HepG2 (cell line): ENCODE results near the gene RESP18. TPM values are rescaled to one million over a fixed set of nuclear protein-coding genes. Genes with fewer than 3 reads are reported as not detected.

Experiments
- CERS6 ChIP-seq: sonication (generic); formaldehyde crosslinking; IDR thresholded peaks from 2 replicates; pipeline ENCODE4 v1.5.0; 2020; ENCODE audit warnings: missing genetic modification reagents
- CREM ChIP-seq, 2 experiments: sonication (generic) in 1 of 2; formaldehyde crosslinking in 1 of 2; IDR thresholded peaks; 2 replicates each; pipeline versions ENCODE4 v1.4.0 to v1.6.1; 2016 to 2020; ENCODE audit warnings: antibody characterized with exemption in 1 of 2, mild to moderate bottlenecking in 1 of 2, missing genetic modification reagents in 1 of 2
- KIAA2018 ChIP-seq: sonication (generic); formaldehyde crosslinking; IDR thresholded peaks from 2 replicates; pipeline ENCODE4 v1.5.0; 2020; ENCODE audit warnings: mild to moderate bottlenecking, missing genetic modification reagents, borderline replicate concordance
- ZBTB49 ChIP-seq: sonication (generic); formaldehyde crosslinking; IDR thresholded peaks from 2 replicates; pipeline ENCODE4 v1.4.0; 2020; ENCODE audit warnings: missing genetic modification reagents, borderline replicate concordance
- ZFP36 ChIP-seq: fragments of 150-350 bp; IDR thresholded peaks from 2 replicates; pipeline ENCODE4 v1.6.1; 2018; ENCODE audit warnings: borderline replicate concordance, low read length, low read depth; ENCODE audit not compliant: partially characterized antibody
- ZNF33B ChIP-seq: sonication (generic); formaldehyde crosslinking; IDR thresholded peaks from 2 replicates; pipeline ENCODE4 v1.5.1; 2020; ENCODE audit warnings: mild to moderate bottlenecking, missing genetic modification reagents
- ZNF687 ChIP-seq: sonication (generic); formaldehyde crosslinking; IDR thresholded peaks from 2 replicates; pipeline ENCODE4 v1.5.1; 2020; ENCODE audit warnings: mild to moderate bottlenecking, missing genetic modification reagents, moderate library complexity
- ZNF724P ChIP-seq: sonication (generic); formaldehyde crosslinking; IDR thresholded peaks from 2 replicates; pipeline ENCODE4 v1.8.0; 2022; ENCODE audit warnings: missing genetic modification reagents, borderline replicate concordance
- polyA plus RNA-seq, 8 experiments: library from polyadenylated mRNA; depleted of rRNA in 3 of 8; stranded (reverse) in 7 of 8; unstranded in 1 of 8; fragments of >200 nt; fragmentation: Illumina TruSeq in 4 of 8; extraction: Trizol in 4 of 8; gene quantifications; 2 replicates each; pipeline versions ENCODE4 v1.2.1 to v1.2.3, GENCODE V29; 2011 to 2016; ENCODE audit warnings: low read depth in 4 of 8, missing spikeins in 1 of 8, mixed read lengths in 1 of 8; ENCODE audit not compliant: insufficient read depth in 1 of 8
- total RNA-seq, 5 experiments: library from RNA; depleted of rRNA; stranded (reverse); fragments of >200 nt; fragmentation: Illumina TruSeq; extraction: Trizol; gene quantifications; 2 replicates each; pipeline ENCODE4 v1.2.3, GENCODE V29; 2016; ENCODE audit warnings: low read depth in 1 of 5

Gene RESP18
- total and polyA plus RNA-seq, 2 of the 13 experiments (the other 11 are each of a cell fraction or from before 2014, with no cell fraction given): not detected

- TF ChIP-seq CERS6 (CRISPR knock-in tag): peak; percentile 49; the same call in 1 of the 2 replicates
- no peak for TF ChIP-seq KIAA2018 (CRISPR knock-in tag)
- no peak for TF ChIP-seq ZNF33B (CRISPR knock-in tag)
- no peak for TF ChIP-seq ZFP36
- peak; percentile 89 for TF ChIP-seq ZNF724P (CRISPR knock-in tag)
- TF ChIP-seq ZNF687 (CRISPR knock-in tag): peak; percentile 97
- no peak for TF ChIP-seq ZBTB49 (CRISPR knock-in tag)
- TF ChIP-seq CREM (IDR thresholded peaks at IDR 0.05): no peak
- TF ChIP-seq CREM (CRISPR knock-in tag; IDR thresholded peaks at IDR 0.05): no peak
Observed at GRCh38 chr2:219294356-219295351, 37.9 kb downstream of the RESP18 start (continued).
